Measurements from ENCODE around the gene VSIR.

VSIR gene

GRCh38 chr10:71705582-71705981 is 67.7 kb downstream of the VSIR start:
- no peaks in the 10 kb centered on the region for H3K27me3 ChIP-seq (ENCODE audit: insufficient read depth, poor library complexity, severe bottlenecking)
- H3K4me3 ChIP-seq (replicated peaks; ENCODE audit: insufficient read depth, low read length): no peak overlapping the region
- TF ChIP-seq POLR2AphosphoS5 (IDR thresholded peaks at IDR 0.05; ENCODE audit: low read depth): no peak
- no peak for TF ChIP-seq GABPA (IDR thresholded peaks at IDR 0.05; ENCODE audit: low read depth)
- no peak for TF ChIP-seq CTCF (IDR thresholded peaks at IDR 0.05; ENCODE audit: insufficient read depth, low read length)
- TF ChIP-seq REST (IDR thresholded peaks at IDR 0.05; ENCODE audit: insufficient replicate concordance, low read depth): no peak
- TF ChIP-seq SPI1 (IDR thresholded peaks at IDR 0.05; ENCODE audit: borderline replicate concordance, low read depth): no peak
- H3K27ac ChIP-seq (replicated peaks): no peak overlapping the region
- no peak for DNase-seq (ENCODE audit: low read depth in 1 of 2, low spot score in 1 of 2)

GRCh38 chr10:71704816-71705215 is 68.5 kb downstream of the VSIR start:
- Histone ChIP-seq H3K27me3 (ENCODE audit: insufficient read depth, poor library complexity, severe bottlenecking) (no peaks in the 10 kb centered on the region), H3K4me3 (replicated peaks; ENCODE audit: insufficient read depth, low read length) (no peak overlapping the region), H3K27ac (replicated peaks) (no peak overlapping the region)
- no peak for DNase-seq (ENCODE audit: low read depth in 1 of 2, low spot score in 1 of 2)
- TF ChIP-seq REST (IDR thresholded peaks at IDR 0.05; ENCODE audit: insufficient replicate concordance, low read depth) (no peak), SPI1 (IDR thresholded peaks at IDR 0.05; ENCODE audit: borderline replicate concordance, low read depth) (no peak), POLR2AphosphoS5 (IDR thresholded peaks at IDR 0.05; ENCODE audit: low read depth) (no peak), CTCF (IDR thresholded peaks at IDR 0.05; ENCODE audit: insufficient read depth, low read length) (no peak), GABPA (IDR thresholded peaks at IDR 0.05; ENCODE audit: low read depth) (no peak)

GRCh38 chr10:71703577-71703976 is 69.7 kb downstream of the VSIR start:
- H3K27me3 ChIP-seq (ENCODE audit: insufficient read depth, poor library complexity, severe bottlenecking): no peaks in the 10 kb centered on the region
- no peak overlapping the region for H3K27ac ChIP-seq (replicated peaks)
- no peak for DNase-seq (ENCODE audit: low read depth in 1 of 2, low spot score in 1 of 2)
- H3K4me3 ChIP-seq (replicated peaks; ENCODE audit: insufficient read depth, low read length): no peak overlapping the region
- TF ChIP-seq GABPA (IDR thresholded peaks at IDR 0.05; ENCODE audit: low read depth) (no peak), REST (IDR thresholded peaks at IDR 0.05; ENCODE audit: insufficient replicate concordance, low read depth) (no peak), CTCF (IDR thresholded peaks at IDR 0.05; ENCODE audit: insufficient read depth, low read length) (no peak), POLR2AphosphoS5 (IDR thresholded peaks at IDR 0.05; ENCODE audit: low read depth) (no peak), SPI1 (IDR thresholded peaks at IDR 0.05; ENCODE audit: borderline replicate concordance, low read depth) (no peak)

Data from HL-60 (cell line).